ENCODE measurements around the gene IFT81. TPM values are rescaled to one million over a fixed set of nuclear protein-coding genes. Genes with fewer than 3 reads are reported as not detected.
"Not testable (repeated sequence)": the region's sequence is repeated elsewhere in the genome, so short reads cannot be mapped to it uniquely, and the experiment has no call there.

The IFT81 gene, protein sequence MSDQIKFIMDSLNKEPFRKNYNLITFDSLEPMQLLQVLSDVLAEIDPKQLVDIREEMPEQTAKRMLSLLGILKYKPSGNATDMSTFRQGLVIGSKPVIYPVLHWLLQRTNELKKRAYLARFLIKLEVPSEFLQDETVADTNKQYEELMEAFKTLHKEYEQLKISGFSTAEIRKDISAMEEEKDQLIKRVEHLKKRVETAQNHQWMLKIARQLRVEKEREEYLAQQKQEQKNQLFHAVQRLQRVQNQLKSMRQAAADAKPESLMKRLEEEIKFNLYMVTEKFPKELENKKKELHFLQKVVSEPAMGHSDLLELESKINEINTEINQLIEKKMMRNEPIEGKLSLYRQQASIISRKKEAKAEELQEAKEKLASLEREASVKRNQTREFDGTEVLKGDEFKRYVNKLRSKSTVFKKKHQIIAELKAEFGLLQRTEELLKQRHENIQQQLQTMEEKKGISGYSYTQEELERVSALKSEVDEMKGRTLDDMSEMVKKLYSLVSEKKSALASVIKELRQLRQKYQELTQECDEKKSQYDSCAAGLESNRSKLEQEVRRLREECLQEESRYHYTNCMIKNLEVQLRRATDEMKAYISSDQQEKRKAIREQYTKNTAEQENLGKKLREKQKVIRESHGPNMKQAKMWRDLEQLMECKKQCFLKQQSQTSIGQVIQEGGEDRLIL
- total RNA-seq = 10 to 100 TPM in 1 of 2 donors, 1 to 10 TPM in 1; 8.0 to 12.6 TPM
- long read RNA-seq, transcript IFT81-209 (19 exons, 2,710 nt) = major isoform, 5 of 18 reads
- long read RNA-seq, transcript IFT81-201 (19 exons, 3,108 nt) = major isoform, 5 of 18 reads
- long read RNA-seq, partial matches to known transcripts = 2 of 18 reads
- long read RNA-seq, other reads (novel, unspliced or antisense) = 3 of 18 reads

GRCh38 chr12:110124269-110124995, at the start of gene IFT81:
Gene IFT81, plus strand, starts transcription at chr12:110124357. Its CDS starts 3,024 bp downstream, at chr12:110127381.
- ATAC-seq (peak; percentile 98 to 99), DNase-seq (peak; percentile 95)
- intact Hi-C loops (cut with DNase I) = no loop called here

DNA sequence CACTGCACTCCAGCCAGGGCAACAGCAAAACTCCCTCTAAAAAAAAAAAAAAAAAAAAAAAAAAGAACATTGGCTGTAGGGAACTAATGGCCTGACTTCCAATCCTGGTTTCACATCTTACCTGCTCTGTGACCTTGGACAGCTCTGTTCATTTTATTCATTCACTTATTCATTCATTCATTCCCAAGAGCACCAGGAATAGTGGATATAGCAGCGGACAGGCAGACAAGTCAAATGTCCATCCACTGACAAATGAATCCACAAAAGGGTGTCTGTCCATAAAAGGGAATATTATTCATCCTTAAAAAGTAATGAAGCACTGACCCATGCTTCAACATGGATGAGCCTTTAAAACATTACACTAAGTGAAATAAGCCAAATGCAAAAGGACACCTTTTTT, 48.3 kb upstream of the IFT81 start:
- ATAC-seq = no peak
- intact Hi-C loops (cut with DNase I) = no loop called here
- DNase-seq = no peak

DNA sequence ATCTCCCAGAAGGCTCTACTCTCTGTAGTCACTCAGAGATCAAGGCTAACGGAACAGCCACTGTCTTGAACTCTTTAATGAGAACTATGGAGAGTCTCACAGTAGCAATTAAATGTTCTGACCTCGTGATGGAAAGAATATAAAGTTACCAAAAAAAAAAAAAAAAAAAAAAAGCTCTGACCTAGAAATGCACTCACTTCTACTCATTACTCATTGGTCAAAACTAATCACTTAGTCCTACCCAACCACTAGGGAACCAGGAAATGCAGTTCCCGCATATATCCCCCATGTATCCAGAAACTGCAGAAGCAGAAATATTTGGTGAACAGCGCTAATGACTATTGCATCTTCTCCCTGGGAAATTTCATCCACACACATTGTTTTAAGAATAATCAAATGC, 46.4 kb upstream of the IFT81 start:
- intact Hi-C loops (cut with DNase I) = no loop called here
- no peak for ATAC-seq
- no peak for DNase-seq

DNA sequence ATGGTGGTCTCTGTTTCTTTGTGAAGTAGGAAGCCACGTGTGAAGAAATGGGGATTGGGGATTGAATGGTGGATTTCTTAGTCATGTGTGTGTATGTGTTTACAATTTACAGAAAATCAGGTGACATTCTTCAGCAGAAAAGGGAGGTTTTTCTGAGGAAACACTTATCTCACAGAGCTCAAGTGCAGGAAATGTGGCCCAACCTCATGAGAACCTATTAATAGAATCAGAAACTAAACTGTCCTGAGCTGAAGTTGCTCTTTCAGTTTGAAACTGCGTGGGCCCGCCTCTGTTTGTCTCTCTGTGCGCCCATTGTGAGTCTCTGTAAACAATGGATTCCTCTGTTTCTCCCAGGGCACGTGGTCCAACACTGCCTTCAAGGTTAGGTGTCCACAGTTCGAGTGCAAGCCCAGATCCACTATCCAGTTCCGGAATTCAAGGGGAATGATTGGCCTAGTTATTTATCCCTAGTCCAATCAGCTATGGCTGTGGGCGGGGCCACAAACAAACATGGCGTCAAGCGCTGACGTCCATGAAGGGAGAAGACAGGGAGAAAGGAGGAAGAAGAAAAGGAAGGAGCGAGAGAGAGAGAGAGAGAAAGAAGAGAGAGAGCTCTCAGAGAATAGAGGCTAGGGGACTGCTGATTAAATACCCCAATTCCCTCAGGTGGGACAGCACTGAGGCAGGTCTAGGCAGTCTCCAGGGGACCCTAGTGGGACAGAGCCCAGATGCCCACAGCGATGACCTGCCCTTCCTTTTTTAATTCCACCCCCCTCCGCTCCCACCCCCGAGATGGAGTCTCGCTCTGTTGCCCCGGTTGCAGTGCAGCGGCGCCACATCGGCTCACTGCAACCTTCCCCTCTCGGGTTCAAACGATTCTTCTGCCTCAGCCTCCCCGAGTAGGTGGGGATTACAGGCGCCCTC, 44.4 kb upstream of the IFT81 start:
- intact Hi-C loops (cut with DNase I) = no loop called here
- ATAC-seq = peak; percentile 80 to 84
- DNase-seq = peak; percentile 63

- intact Hi-C loops (cut with DNase I) = no loop called here
- no peak for DNase-seq
- no peak for ATAC-seq
These were observed 43.7 kb upstream of the IFT81 start for GRCh38 chr12:110080410-110080809.

- ATAC-seq (no peak), DNase-seq (no peak)
- intact Hi-C loops (cut with DNase I) = loop anchor here in 1 of 2 donors (5.0 kb wide), 1 partner anchor 293 kb away; no protein-coding TSS in a partner anchor
These were observed 39.7 kb upstream of the IFT81 start for GRCh38 chr12:110084314-110085015.

DNA sequence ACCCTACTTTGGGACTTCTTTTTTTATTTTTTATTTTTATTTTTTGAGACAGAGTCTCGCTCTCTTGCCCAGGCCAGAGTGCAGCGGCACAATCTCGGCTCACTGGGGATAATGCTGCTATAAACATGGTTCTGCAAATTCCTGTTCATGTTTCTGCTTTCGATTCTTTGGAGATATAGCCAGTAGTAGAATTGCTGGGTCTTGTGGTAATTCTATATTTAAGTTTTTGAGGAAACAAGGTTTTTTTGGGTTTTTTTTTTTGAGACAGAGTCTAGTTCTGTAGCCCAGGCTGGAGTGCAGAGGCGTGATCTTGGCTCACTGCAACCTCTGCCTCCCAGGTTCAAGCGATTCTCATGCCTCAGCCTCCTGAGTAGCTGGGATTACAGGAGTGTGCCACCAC, 35.9 kb upstream of the IFT81 start:
- intact Hi-C loops (cut with DNase I) = loop anchor here in 1 of 2 donors (5.0 kb wide), 1 partner anchor 289 kb away; no protein-coding TSS in a partner anchor
- ATAC-seq = peak in 1 of 2 donors; percentile 54
- not testable (repeated sequence) for DNase-seq

- DNase-seq (no peak), ATAC-seq (peak; percentile 3 to 58)
- intact Hi-C loops (cut with DNase I) = loop anchor here in 1 of 2 donors (5.0 kb wide), 1 partner anchor 288 kb away; no protein-coding TSS in a partner anchor
These were observed 35.2 kb upstream of the IFT81 start for GRCh38 chr12:110088936-110089335.

DNA sequence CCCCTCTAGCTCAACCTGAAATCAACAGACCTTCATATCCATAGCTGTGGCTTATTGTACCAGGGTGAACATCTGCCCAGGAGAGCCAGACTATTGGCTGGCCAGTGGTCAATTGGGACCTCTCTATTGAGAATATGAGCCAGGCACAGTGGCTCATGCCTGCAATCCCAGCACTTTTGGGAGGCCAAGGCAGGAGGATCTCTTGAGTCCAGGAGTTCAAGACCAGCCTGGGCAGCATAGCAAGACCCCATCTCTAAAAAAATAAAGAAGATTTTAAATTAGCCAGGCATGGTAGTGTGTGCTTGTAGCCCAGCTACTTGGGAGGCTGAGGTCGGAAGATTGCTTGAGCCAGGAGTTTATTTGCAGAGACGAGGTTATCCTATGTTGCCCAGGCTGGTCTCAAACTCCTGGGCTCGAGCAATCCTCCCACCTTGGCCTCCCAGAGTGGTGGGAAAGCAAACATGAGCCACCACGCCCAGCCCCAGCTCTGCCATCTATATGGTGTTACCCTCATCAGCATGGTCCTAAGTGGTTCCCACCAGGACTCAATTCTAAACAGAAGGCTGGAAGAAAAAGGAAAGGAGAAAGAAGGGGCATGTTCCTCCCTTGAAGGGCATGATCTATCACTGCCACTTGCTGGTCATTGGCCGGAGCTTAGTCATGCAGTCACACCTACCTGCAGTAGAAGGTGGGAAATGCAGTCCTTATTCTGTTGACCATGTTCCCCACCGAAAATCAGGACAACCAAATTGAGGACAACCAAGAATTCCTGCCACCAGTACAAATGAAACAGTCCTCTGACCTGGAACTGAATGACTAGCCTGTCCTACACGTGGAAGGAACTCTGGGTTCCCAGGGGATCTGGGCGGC, 33.7 kb upstream of the IFT81 start:
- intact Hi-C loops (cut with DNase I) = loop anchor here in 1 of 2 donors (10.0 kb wide), 1 partner anchor 324 kb away; no protein-coding TSS in a partner anchor
- DNase-seq (no peak), ATAC-seq (no peak)

GRCh38 chr12:110091136-110091711, 32.9 kb upstream of the IFT81 start:
- no peak for ATAC-seq
- intact Hi-C loops (cut with DNase I) = loop anchor here in 1 of 2 donors (10.0 kb wide), 1 partner anchor 324 kb away; no protein-coding TSS in a partner anchor
- DNase-seq = no peak

- ATAC-seq = no peak
- intact Hi-C loops (cut with DNase I) = loop anchor here in 1 of 2 donors (10.0 kb wide), 1 partner anchor 321 kb away; no protein-coding TSS in a partner anchor
- no peak for DNase-seq
These were observed 30.4 kb upstream of the IFT81 start for GRCh38 chr12:110093631-110094311.

GRCh38 chr12:110100315-110100970, 23.7 kb upstream of the IFT81 start:
- peak; percentile 72 for DNase-seq
- intact Hi-C loops (cut with DNase I) = loop anchor here in 1 of 2 donors (5.0 to 10.0 kb wide), 3 partner anchors 82 to 184 kb away; partner anchors contain the start of gene ATP2A2

DNA sequence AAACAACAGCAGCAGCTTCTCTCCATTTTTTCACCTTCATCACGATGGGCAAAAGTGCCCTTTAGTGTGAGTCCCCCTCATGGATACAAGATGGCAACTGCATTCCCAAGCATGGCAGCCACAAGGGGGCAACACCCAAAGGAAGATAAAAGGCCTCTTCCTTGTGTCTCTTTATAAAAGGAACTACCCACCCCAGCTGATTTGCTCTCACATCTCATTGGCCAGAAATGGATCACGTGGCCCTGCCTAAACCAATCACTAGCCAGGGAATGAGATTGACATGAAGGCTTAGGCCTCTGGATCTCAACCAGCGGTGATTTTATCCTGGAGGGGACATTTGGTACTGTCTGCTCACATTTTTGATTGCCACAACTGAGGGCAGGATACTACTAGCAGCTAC, 21.9 kb upstream of the IFT81 start:
- DNase-seq = peak; percentile 39
- intact Hi-C loops (cut with DNase I) = loop anchor here in 1 of 2 donors (2.0 to 10.0 kb wide), 4 partner anchors 80 to 329 kb away; partner anchors contain the start of gene ATP2A2
- peak; percentile 58 to 74 for ATAC-seq

More at GRCh38 chr12:110100315-110100970, 23.7 kb upstream of the IFT81 start:
- ATAC-seq = peak; percentile 69 to 77

All from left cardiac atrium (tissue), 4 donors.